K562 (cell line): ENCODE data around the gene MIDN. TPM values are rescaled to one million over a fixed set of nuclear protein-coding genes. Genes with fewer than 3 reads are reported as not detected.

Experiments
- CTCF ChIP-seq, 3 experiments: IDR thresholded peaks in 2 of 3; conservative IDR thresholded peaks in 1 of 3; 2 replicates each; pipeline ENCODE4 v1.5.1; 2011 to 2012; ENCODE audit warnings: low read length in 3 of 3, mild to moderate bottlenecking in 3 of 3, control low read depth in 2 of 3, improper control_type of control experiment in 1 of 3, inconsistent platforms in 1 of 3, low read depth in 1 of 3, mixed read lengths in 1 of 3, moderate library complexity in 1 of 3; ENCODE audit not compliant: insufficient read depth in 2 of 3
- CTCFL ChIP-seq: IDR thresholded peaks from 2 replicates; pipeline ENCODE4 v1.6.1; 2011; ENCODE audit warnings: borderline replicate concordance, low read depth, mild to moderate bottlenecking, moderate library complexity, low read length; ENCODE audit not compliant: insufficient read depth, poor library complexity, severe bottlenecking
- E4F1 ChIP-seq: fragments of 250-450 bp; sonication (Bioruptor Pico); IDR thresholded peaks from 2 replicates; pipeline ENCODE4 v1.5.0; 2021; ENCODE audit warnings: mild to moderate bottlenecking, borderline replicate concordance
- GABPA ChIP-seq: fragments of 200-800 bp; sonication (Bioruptor generic); conservative IDR thresholded peaks from 2 replicates; pipeline ENCODE4 v1.6.1; 2016; ENCODE audit warnings: low read depth, missing genetic modification characterization, missing compliant biosample characterization
- GTF2B ChIP-seq: IDR thresholded peaks from 2 replicates; pipeline ENCODE4 v1.6.1; 2011; ENCODE audit not compliant: insufficient read length; ENCODE audit errors: extremely low read depth
- MAFK ChIP-seq: IDR thresholded peaks from 2 replicates; pipeline ENCODE4 v1.6.1; 2011; ENCODE audit warnings: low read length, improper control_type of control experiment
- MCM7 ChIP-seq, 2 experiments: fragments of 450-650 bp; IDR thresholded peaks; 2 replicates each; pipeline ENCODE4 v1.6.1; 2016 to 2018
- MITF ChIP-seq: IDR thresholded peaks from 2 replicates; pipeline ENCODE4 v1.6.1; 2014; ENCODE audit warnings: antibody characterized with exemption
- MTA3 ChIP-seq: fragments of 450-650 bp; formaldehyde crosslinking; IDR thresholded peaks from 2 replicates; pipeline ENCODE4 v1.6.1; 2017; ENCODE audit warnings: mild to moderate bottlenecking, borderline replicate concordance
- NBN ChIP-seq: fragments of 450-650 bp; IDR thresholded peaks from 2 replicates; pipeline ENCODE4 v1.6.1; 2016; ENCODE audit warnings: low read depth, mild to moderate bottlenecking
- POLR3G ChIP-seq: IDR thresholded peaks from 2 replicates; pipeline ENCODE4 v1.6.1; 2011; ENCODE audit not compliant: insufficient read length, insufficient replicate concordance; ENCODE audit errors: extremely low read depth
- PTBP1 ChIP-seq: fragments of 200-400 bp; formaldehyde crosslinking; IDR thresholded peaks from 2 replicates; pipeline ENCODE4 v1.6.1; 2017; ENCODE audit warnings: low read depth, low read length
- RFX1 ChIP-seq: fragments of 450-650 bp; IDR thresholded peaks from 2 replicates; pipeline ENCODE4 v1.6.1; 2016; ENCODE audit warnings: mild to moderate bottlenecking, moderate library complexity
- SP1 ChIP-seq: sonication (generic); formaldehyde crosslinking; IDR thresholded peaks from 2 replicates; pipeline ENCODE4 v1.8.1; 2022; ENCODE audit warnings: mild to moderate bottlenecking, missing genetic modification reagents
- ZFP36 ChIP-seq: fragments of 150-350 bp; IDR thresholded peaks from 2 replicates; pipeline ENCODE4 v1.6.1; 2018; ENCODE audit warnings: low read length, low read depth; ENCODE audit not compliant: partially characterized antibody
- ZNF232 ChIP-seq: sonication (generic); formaldehyde crosslinking; IDR thresholded peaks from 2 replicates; pipeline ENCODE4 v1.8.0; 2022; ENCODE audit warnings: mild to moderate bottlenecking, missing genetic modification reagents
- ZNF512 ChIP-seq: IDR thresholded peaks from 2 replicates; pipeline ENCODE4 v1.6.1; 2016; ENCODE audit warnings: missing genetic modification characterization, missing compliant biosample characterization
- polyA plus RNA-seq, 8 experiments: library from polyadenylated mRNA; depleted of rRNA in 4 of 8; stranded (reverse) in 5 of 8; unstranded in 3 of 8; fragments of >200 nt; fragmentation: Nextera tagmentation in 2 of 8; fragmentation: Illumina TruSeq in 1 of 8; extraction: Ambion mirVana in 2 of 8; extraction: Trizol in 1 of 8; gene quantifications; 2 replicates each; pipeline versions ENCODE4 v1.2.1 to v1.2.3, GENCODE V29; 2011 to 2014; ENCODE audit warnings: inconsistent platforms in 1 of 8, missing spikeins in 1 of 8
- total RNA-seq, 7 experiments: library from RNA; depleted of rRNA in 6 of 7; stranded (reverse); fragments of >200 nt in 6 of 7; fragmentation: Illumina TruSeq in 2 of 7; extraction: Trizol in 2 of 7; gene quantifications; 2 replicates each; pipeline versions ENCODE4 v1.2.1 to v1.2.3, GENCODE V29; 2011 to 2021; ENCODE audit warnings: low replicate concordance in 1 of 7

The MIDN gene
- total and polyA plus RNA-seq, 9 of the 15 experiments (the other 6 are each of a cell fraction or from before 2014, with no cell fraction given) = 0.17 to 120 (median 10.1) TPM

- no peak for TF ChIP-seq E4F1 (CRISPR knock-in tag)
- TF ChIP-seq POLR3G = no peak
- no peak for TF ChIP-seq MCM7 (IDR thresholded peaks at IDR 0.05)
- TF ChIP-seq RFX1 = no peak
- 0 out of 2 replicates have a peak, but pooled peaks have one; percentile 56 for TF ChIP-seq SP1 (CRISPR knock-in tag)
- TF ChIP-seq PTBP1 = no peak
- no peak for TF ChIP-seq ZNF512 (tag)
- TF ChIP-seq GTF2B = no peak
- no peak for TF ChIP-seq MAFK
- TF ChIP-seq MITF = no peak
- no peak for TF ChIP-seq MTA3
- TF ChIP-seq CTCFL = no peak
- no peak for TF ChIP-seq CTCF (IDR thresholded peaks at IDR 0.05 in 2 of 3, conservative IDR thresholded peaks at IDR 0.05 in 1 of 3; ENCODE audit: insufficient read depth in 2 of 3, low read depth in 1 of 3, low read length in 3 of 3)
- TF ChIP-seq ZFP36 = no peak
- TF ChIP-seq GABPA (tag) = no peak
- no peak for TF ChIP-seq NBN
- no peak for TF ChIP-seq ZNF232 (CRISPR knock-in tag)
These were observed 22.6 kb downstream of the MIDN start (continued) for GRCh38 chr19:1270854-1271527.
